Renal cortex interstitium (tissue), 15 donors: Measurements from ENCODE around the gene ZNF207. TPM values are rescaled to one million over a fixed set of nuclear protein-coding genes. Genes with fewer than 3 reads are reported as not detected.
"Not testable (repeated sequence)": the region's sequence is repeated elsewhere in the genome, so short reads cannot be mapped to it uniquely, and the experiment has no call there.

Source experiments
- DNase-seq, 11 donors: peaks; one replicate each; pipeline ENCODE4 v3.0.0-alpha.2; 2013; ENCODE audit warnings: low read depth in 9 of 11, low spot score in 4 of 11; ENCODE audit errors: extremely low read depth in 1 of 11
- long read RNA-seq, 16 experiments: transcript quantifications; one replicate each; lab custom pipeline, GENCODE V29; 2026
- polyA plus RNA-seq, 3 donors: library from polyadenylated mRNA; unstranded; fragments of 120-200 nt; gene quantifications; one replicate each; pipeline ENCODE4 v1.2.1, GENCODE V29; 2013; ENCODE audit not compliant: insufficient read length in 3 of 3

The ZNF207 gene
- polyA plus RNA-seq = 100 to 1,000 TPM; 197 to 283 (median 236) TPM
- long read RNA-seq, donor 1, full-length matches to known transcripts = 29 of 97 reads
- long read RNA-seq, donor 1, partial matches to known transcripts = 68 of 97 reads
- long read RNA-seq, donor 1, other reads (novel, unspliced or antisense) = 0 of 97 reads
- long read RNA-seq, donor 2, full-length matches to known transcripts = 32 of 78 reads
- long read RNA-seq, donor 2, partial matches to known transcripts = 46 of 78 reads
- long read RNA-seq, donor 2, other reads (novel, unspliced or antisense) = 0 of 78 reads
- long read RNA-seq, donor 3, full-length matches to known transcripts = 67 of 101 reads
- long read RNA-seq, donor 3, partial matches to known transcripts = 34 of 101 reads
- long read RNA-seq, donor 3, other reads (novel, unspliced or antisense) = 0 of 101 reads
- long read RNA-seq, donor 4, full-length matches to known transcripts = 36 of 53 reads
- long read RNA-seq, donor 4, partial matches to known transcripts = 17 of 53 reads
- long read RNA-seq, donor 4, other reads (novel, unspliced or antisense) = 0 of 53 reads
- long read RNA-seq, donor 5 = 0 reads
- long read RNA-seq, donor 6, full-length matches to known transcripts = 38 of 101 reads
- long read RNA-seq, donor 6, partial matches to known transcripts = 63 of 101 reads
- long read RNA-seq, donor 6, other reads (novel, unspliced or antisense) = 0 of 101 reads
- long read RNA-seq, donor 7, full-length matches to known transcripts = 49 of 137 reads
- long read RNA-seq, donor 7, partial matches to known transcripts = 88 of 137 reads
- long read RNA-seq, donor 7, other reads (novel, unspliced or antisense) = 0 of 137 reads
- long read RNA-seq, donor 8 = 0 reads
- long read RNA-seq, donor 9, full-length matches to known transcripts = 31 of 41 reads
- long read RNA-seq, donor 9, partial matches to known transcripts = 10 of 41 reads
- long read RNA-seq, donor 9, other reads (novel, unspliced or antisense) = 0 of 41 reads
- long read RNA-seq, donor 10, full-length matches to known transcripts = 37 of 91 reads
- long read RNA-seq, donor 10, partial matches to known transcripts = 49 of 91 reads
- long read RNA-seq, donor 10, other reads (novel, unspliced or antisense) = 5 of 91 reads
- long read RNA-seq, donor 11, full-length matches to known transcripts = 33 of 42 reads
- long read RNA-seq, donor 11, partial matches to known transcripts = 9 of 42 reads
- long read RNA-seq, donor 11, other reads (novel, unspliced or antisense) = 0 of 42 reads
- long read RNA-seq, donor 12, full-length matches to known transcripts = 18 of 25 reads
- long read RNA-seq, donor 12, partial matches to known transcripts = 7 of 25 reads
- long read RNA-seq, donor 12, other reads (novel, unspliced or antisense) = 0 of 25 reads
- long read RNA-seq, donor 13 = 0 reads
- long read RNA-seq, donor 14, full-length matches to known transcripts = 33 of 57 reads
- long read RNA-seq, donor 14, partial matches to known transcripts = 18 of 57 reads
- long read RNA-seq, donor 14, other reads (novel, unspliced or antisense) = 6 of 57 reads
- long read RNA-seq, donor 15, full-length matches to known transcripts = 21 of 33 reads
- long read RNA-seq, donor 15, partial matches to known transcripts = 12 of 33 reads
- long read RNA-seq, donor 15, other reads (novel, unspliced or antisense) = 0 of 33 reads
- long read RNA-seq, donor 16, full-length matches to known transcripts = 119 of 268 reads
- long read RNA-seq, donor 16, partial matches to known transcripts = 143 of 268 reads
- long read RNA-seq, donor 16, other reads (novel, unspliced or antisense) = 6 of 268 reads

GRCh38 chr17:32349854-32350665 is at the start of gene ZNF207:
Gene ZNF207, plus strand, starts transcription at chr17:32350157. Its CDS starts 129 bp downstream, at chr17:32350286.
- peak; percentile 92 to 97 (median 96) for DNase-seq

GRCh38 chr17:32302037-32302436 is 47.9 kb upstream of the ZNF207 start:
- no peak for DNase-seq

- DNase-seq = no peak
Observed at GRCh38 chr17:32302860-32303649, 46.9 kb upstream of the ZNF207 start.

- DNase-seq = no peak
Observed at GRCh38 chr17:32303781-32304288, 46.1 kb upstream of the ZNF207 start.

- no peak for DNase-seq
Observed at GRCh38 chr17:32305049-32305448, 44.9 kb upstream of the ZNF207 start.

GRCh38 chr17:32307658-32308057 is 42.3 kb upstream of the ZNF207 start:
- no peak for DNase-seq

- peak in 1 of 11 donors; percentile 45 for DNase-seq
Observed at GRCh38 chr17:32311028-32311536, 38.9 kb upstream of the ZNF207 start.

GRCh38 chr17:32314636-32315035 is 35.3 kb upstream of the ZNF207 start:
- DNase-seq = no peak

- no peak for DNase-seq
Observed at GRCh38 chr17:32315171-32315570, 34.8 kb upstream of the ZNF207 start.

- DNase-seq = not testable (repeated sequence)
Observed at GRCh38 chr17:32316653-32317052, 33.3 kb upstream of the ZNF207 start.

GRCh38 chr17:32317353-32317752 is 32.6 kb upstream of the ZNF207 start:
- DNase-seq = no peak

- no peak for DNase-seq
Observed at GRCh38 chr17:32318071-32318470, 31.9 kb upstream of the ZNF207 start.

- DNase-seq = peak in 4 of 11 donors; percentile 39 to 53 (median 47)
Observed at GRCh38 chr17:32319548-32319905, 30.4 kb upstream of the ZNF207 start.

GRCh38 chr17:32320080-32320479 is 29.9 kb upstream of the ZNF207 start:
- not testable (repeated sequence) for DNase-seq

GRCh38 chr17:32320847-32321246 is 29.1 kb upstream of the ZNF207 start:
- DNase-seq = no peak

- DNase-seq = no peak
Observed at GRCh38 chr17:32323046-32323445, 26.9 kb upstream of the ZNF207 start.
